ENCODE results near the gene SYCP2. TPM values are rescaled to one million over a fixed set of nuclear protein-coding genes. Genes with fewer than 3 reads are reported as not detected.
A peak's percentile ranks its signal among the peaks of the same experiment; 100 is the strongest.

SYCP2 gene, protein sequence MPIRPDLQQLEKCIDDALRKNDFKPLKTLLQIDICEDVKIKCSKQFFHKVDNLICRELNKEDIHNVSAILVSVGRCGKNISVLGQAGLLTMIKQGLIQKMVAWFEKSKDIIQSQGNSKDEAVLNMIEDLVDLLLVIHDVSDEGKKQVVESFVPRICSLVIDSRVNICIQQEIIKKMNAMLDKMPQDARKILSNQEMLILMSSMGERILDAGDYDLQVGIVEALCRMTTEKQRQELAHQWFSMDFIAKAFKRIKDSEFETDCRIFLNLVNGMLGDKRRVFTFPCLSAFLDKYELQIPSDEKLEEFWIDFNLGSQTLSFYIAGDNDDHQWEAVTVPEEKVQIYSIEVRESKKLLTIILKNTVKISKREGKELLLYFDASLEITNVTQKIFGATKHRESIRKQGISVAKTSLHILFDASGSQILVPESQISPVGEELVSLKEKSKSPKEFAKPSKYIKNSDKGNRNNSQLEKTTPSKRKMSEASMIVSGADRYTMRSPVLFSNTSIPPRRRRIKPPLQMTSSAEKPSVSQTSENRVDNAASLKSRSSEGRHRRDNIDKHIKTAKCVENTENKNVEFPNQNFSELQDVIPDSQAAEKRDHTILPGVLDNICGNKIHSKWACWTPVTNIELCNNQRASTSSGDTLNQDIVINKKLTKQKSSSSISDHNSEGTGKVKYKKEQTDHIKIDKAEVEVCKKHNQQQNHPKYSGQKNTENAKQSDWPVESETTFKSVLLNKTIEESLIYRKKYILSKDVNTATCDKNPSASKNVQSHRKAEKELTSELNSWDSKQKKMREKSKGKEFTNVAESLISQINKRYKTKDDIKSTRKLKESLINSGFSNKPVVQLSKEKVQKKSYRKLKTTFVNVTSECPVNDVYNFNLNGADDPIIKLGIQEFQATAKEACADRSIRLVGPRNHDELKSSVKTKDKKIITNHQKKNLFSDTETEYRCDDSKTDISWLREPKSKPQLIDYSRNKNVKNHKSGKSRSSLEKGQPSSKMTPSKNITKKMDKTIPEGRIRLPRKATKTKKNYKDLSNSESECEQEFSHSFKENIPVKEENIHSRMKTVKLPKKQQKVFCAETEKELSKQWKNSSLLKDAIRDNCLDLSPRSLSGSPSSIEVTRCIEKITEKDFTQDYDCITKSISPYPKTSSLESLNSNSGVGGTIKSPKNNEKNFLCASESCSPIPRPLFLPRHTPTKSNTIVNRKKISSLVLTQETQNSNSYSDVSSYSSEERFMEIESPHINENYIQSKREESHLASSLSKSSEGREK (N-terminal part only)
- 1.5 to 2.5 TPM (median 1.9 TPM) in 3 replicates for total RNA-seq
- long read RNA-seq = 0 reads

DNA sequence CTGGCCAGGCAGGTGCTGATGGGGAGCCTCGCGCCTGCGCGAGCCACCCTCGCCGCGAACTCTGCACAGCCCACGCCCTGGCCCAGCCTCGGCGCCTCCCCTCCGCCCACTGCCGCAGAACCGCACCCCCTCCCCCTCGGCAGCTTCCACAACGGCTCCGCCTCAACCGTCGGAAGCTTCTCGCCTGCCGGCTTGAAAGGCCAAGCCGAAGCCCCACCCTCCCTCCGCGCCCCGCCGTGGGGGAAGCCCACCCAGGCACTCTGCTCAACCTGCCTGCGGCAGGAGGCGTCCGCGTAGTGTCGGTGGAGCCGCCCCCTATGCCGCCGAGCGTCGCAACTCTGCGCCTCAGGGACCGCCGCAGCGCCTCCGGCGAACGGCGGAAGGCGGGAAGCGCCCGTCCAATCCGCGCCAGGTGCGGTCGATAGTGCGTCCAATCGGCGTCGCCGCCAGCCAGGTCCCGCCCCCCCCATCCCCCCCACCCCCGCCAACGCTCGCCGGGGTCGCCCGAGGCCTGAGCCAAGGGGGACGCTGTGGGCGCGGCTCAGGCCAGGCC is at the start of gene SYCP2:
Gene SYCP2, minus strand, starts transcription at position 342 of the 553 bp plus-strand sequence. CDS start 11,224 bp downstream, outside the sequence.
- Mint-ChIP-seq H3K9me3 (ENCODE audit: low read depth) (no peaks in the 10 kb centered on the region), H3K4me3 (ENCODE audit: unreplicated experiment) (peak within 1 kb of the TSS; percentile 75), H3K4me1 (ENCODE audit: low read depth) (peaks cover 19% of the 10 kb centered on the region), H3K27me3 (ENCODE audit: low read depth) (no peaks in the 10 kb centered on the region), H3K36me3 (ENCODE audit: low read depth) (no peaks in the 10 kb centered on the region), H3K27ac (ENCODE audit: unreplicated experiment) (no peak within 1 kb of the TSS)
- TF ChIP-seq, protein P1, sequence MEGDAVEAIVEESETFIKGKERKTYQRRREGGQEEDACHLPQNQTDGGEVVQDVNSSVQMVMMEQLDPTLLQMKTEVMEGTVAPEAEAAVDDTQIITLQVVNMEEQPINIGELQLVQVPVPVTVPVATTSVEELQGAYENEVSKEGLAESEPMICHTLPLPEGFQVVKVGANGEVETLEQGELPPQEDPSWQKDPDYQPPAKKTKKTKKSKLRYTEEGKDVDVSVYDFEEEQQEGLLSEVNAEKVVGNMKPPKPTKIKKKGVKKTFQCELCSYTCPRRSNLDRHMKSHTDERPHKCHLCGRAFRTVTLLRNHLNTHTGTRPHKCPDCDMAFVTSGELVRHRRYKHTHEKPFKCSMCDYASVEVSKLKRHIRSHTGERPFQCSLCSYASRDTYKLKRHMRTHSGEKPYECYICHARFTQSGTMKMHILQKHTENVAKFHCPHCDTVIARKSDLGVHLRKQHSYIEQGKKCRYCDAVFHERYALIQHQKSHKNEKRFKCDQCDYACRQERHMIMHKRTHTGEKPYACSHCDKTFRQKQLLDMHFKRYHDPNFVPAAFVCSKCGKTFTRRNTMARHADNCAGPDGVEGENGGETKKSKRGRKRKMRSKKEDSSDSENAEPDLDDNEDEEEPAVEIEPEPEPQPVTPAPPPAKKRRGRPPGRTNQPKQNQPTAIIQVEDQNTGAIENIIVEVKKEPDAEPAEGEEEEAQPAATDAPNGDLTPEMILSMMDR (IDR thresholded peaks at IDR 0.05) = no peak
- DNase-seq (ENCODE audit: low spot score) = no peak

DNA sequence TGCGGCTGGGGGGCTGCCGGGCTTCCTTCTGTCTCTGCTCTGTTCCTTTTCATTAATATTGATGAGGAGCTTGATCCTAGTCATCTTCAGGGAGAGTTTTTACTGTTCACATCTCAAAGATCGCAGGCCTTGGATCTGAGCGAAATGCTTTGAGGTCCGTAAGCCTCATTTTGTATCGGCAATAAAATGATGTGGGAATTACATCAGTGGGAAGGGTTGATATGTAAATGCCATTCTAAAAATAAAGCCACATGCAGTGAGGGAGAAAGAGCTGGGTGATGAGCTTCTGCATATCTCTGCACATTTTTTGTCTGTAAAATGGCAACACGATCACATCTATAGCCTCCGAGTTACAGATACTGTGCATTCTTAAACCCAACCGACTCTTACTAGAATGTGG is 49.6 kb upstream of the SYCP2 start:
- Mint-ChIP-seq H3K36me3 (ENCODE audit: low read depth) (no peaks in the 10 kb centered on the region), H3K9me3 (ENCODE audit: low read depth) (peaks cover 9% of the 10 kb centered on the region), H3K27me3 (ENCODE audit: low read depth) (no peaks in the 10 kb centered on the region), H3K4me1 (ENCODE audit: low read depth) (peaks cover 6% of the 10 kb centered on the region), H3K4me3 (ENCODE audit: unreplicated experiment) (no peak overlapping the region), H3K27ac (ENCODE audit: unreplicated experiment) (no peak overlapping the region)
- TF ChIP-seq, protein P1 (IDR thresholded peaks at IDR 0.05) = no peak
- no peak for DNase-seq (ENCODE audit: low spot score)

DNA sequence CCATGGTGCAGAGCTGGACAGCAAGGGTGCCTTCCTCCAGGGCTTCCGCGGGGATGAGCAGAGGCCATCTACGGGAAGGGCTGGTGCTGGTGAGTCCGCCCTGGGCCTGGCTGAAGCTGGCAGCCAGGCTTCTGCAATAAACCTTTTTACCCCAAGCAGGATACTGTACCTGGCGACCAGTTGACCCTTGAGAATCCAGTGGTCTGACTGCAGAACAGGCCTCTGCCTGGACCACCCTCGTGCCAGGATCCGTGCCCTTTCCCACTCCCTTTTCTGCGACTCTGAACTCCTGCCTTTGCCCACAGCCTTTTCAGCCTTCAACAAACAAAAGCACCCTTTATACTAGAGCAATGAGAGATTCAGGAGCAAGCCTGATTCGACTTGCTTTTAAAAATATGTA is 43.6 kb upstream of the SYCP2 start:
- no peak for DNase-seq (ENCODE audit: low spot score)
- Mint-ChIP-seq H3K9me3 (ENCODE audit: low read depth) (peaks cover 9% of the 10 kb centered on the region), H3K27ac (ENCODE audit: unreplicated experiment) (no peak overlapping the region), H3K36me3 (ENCODE audit: low read depth) (no peaks in the 10 kb centered on the region), H3K4me1 (ENCODE audit: low read depth) (peaks cover 4% of the 10 kb centered on the region), H3K27me3 (ENCODE audit: low read depth) (no peaks in the 10 kb centered on the region), H3K4me3 (ENCODE audit: unreplicated experiment) (no peak overlapping the region)
- TF ChIP-seq, protein P1 (IDR thresholded peaks at IDR 0.05) = no peak

DNA sequence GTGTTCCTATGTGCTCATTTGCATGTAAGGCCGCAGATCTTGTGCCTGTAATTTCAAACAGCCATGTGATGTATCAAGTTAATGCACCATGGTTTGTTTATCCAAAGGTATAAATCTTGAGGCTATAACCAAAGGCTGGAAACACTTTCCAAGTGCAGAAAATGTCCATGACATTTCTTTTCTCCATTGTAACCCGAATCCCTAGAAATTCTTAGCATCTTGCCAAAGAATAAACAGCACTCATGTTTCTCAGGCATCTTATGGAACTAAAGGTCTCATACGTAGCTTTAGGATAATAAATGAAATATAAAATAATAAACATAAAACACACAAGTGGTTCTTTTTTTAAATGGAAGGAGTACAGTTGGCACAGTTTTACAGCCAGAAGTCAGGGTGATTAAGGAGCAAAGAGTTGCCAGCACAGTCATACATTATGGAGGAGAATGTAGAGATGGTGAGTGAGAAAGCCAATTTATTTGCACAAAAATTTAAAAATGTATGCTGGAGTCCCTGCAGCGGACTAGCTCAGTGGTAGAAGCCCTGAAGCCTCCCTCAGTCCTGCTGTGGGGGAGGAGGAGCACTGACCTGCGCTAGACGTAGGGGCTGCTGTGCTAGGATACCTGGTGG is 42.8 kb upstream of the SYCP2 start:
- Mint-ChIP-seq H3K27me3 (ENCODE audit: low read depth) (peaks cover 3% of the 10 kb centered on the region), H3K36me3 (ENCODE audit: low read depth) (no peaks in the 10 kb centered on the region), H3K4me3 (ENCODE audit: unreplicated experiment) (no peak overlapping the region), H3K9me3 (ENCODE audit: low read depth) (peaks cover 5% of the 10 kb centered on the region), H3K27ac (ENCODE audit: unreplicated experiment) (no peak overlapping the region), H3K4me1 (ENCODE audit: low read depth) (peaks cover 4% of the 10 kb centered on the region)
- TF ChIP-seq, protein P1 (IDR thresholded peaks at IDR 0.05) = no peak
- DNase-seq (ENCODE audit: low spot score) = no peak

Measured in chondrocyte (in vitro differentiated cells).